Measurements from ENCODE around the gene KLC4. TPM values are rescaled to one million over a fixed set of nuclear protein-coding genes. Genes with fewer than 3 reads are reported as not detected.
"Not testable (repeated sequence)": the region's sequence is repeated elsewhere in the genome, so short reads cannot be mapped to it uniquely, and the experiment has no call there.

Gene KLC4
- total RNA-seq, 1 donor from 2014 or later, result 13.8 TPM

- no peak for DNase-seq (ENCODE audit: low read depth, low spot score)
Measured at GRCh38 chr6:43091436-43091991, 32.1 kb downstream of the KLC4 start.

GRCh38 chr6:43092635-43093034 is 33.2 kb downstream of the KLC4 start:
- no peak for DNase-seq (ENCODE audit: low read depth, low spot score)

- DNase-seq (ENCODE audit: low read depth, low spot score), result no peak
Measured at GRCh38 chr6:43093436-43094289, 34.2 kb downstream of the KLC4 start.

GRCh38 chr6:43095939-43096338 is 36.5 kb downstream of the KLC4 start:
- no peak for DNase-seq (ENCODE audit: low read depth, low spot score)

GRCh38 chr6:43096451-43097097 is 37.1 kb downstream of the KLC4 start:
- no peak for DNase-seq (ENCODE audit: low read depth, low spot score)

GRCh38 chr6:43097098-43097489 is 37.7 kb downstream of the KLC4 start:
- no peak for DNase-seq (ENCODE audit: low read depth, low spot score)

- DNase-seq (ENCODE audit: low read depth, low spot score), result no peak
Measured at GRCh38 chr6:43097502-43097901, 38.1 kb downstream of the KLC4 start.

- no peak for DNase-seq (ENCODE audit: low read depth, low spot score)
Measured at GRCh38 chr6:43101497-43101896, 42.1 kb downstream of the KLC4 start.

- no peak for DNase-seq (ENCODE audit: low read depth, low spot score)
Measured at GRCh38 chr6:43103253-43103876, 43.9 kb downstream of the KLC4 start.

GRCh38 chr6:43105538-43106222 is 46.2 kb downstream of the KLC4 start:
- no peak for DNase-seq (ENCODE audit: low read depth, low spot score)

- DNase-seq (ENCODE audit: low read depth, low spot score), result no peak
Measured at GRCh38 chr6:43107344-43108062, 48.1 kb downstream of the KLC4 start.

- DNase-seq (ENCODE audit: low read depth, low spot score), result no peak
Measured at GRCh38 chr6:43113431-43114260, 54.2 kb downstream of the KLC4 start.

- DNase-seq (ENCODE audit: low read depth, low spot score), result no peak
Measured at GRCh38 chr6:43115365-43115764, 55.9 kb downstream of the KLC4 start.

GRCh38 chr6:43117466-43117865 is 58.0 kb downstream of the KLC4 start:
- DNase-seq (ENCODE audit: low read depth, low spot score), result not testable (repeated sequence)

GRCh38 chr6:43119482-43119881 is 60.1 kb downstream of the KLC4 start:
- DNase-seq (ENCODE audit: low read depth, low spot score), result no peak

- DNase-seq (ENCODE audit: low read depth, low spot score), result no peak
Measured at GRCh38 chr6:43120101-43120763, 60.8 kb downstream of the KLC4 start.

GRCh38 chr6:43120944-43121913 is 61.8 kb downstream of the KLC4 start:
- no peak for DNase-seq (ENCODE audit: low read depth, low spot score)

- no peak for DNase-seq (ENCODE audit: low read depth, low spot score)
Measured at GRCh38 chr6:43122146-43122545, 62.7 kb downstream of the KLC4 start.
